ENCODE measurements around the gene IRF8.
"Not testable (repeated sequence)": the region's sequence is repeated elsewhere in the genome, so short reads cannot be mapped to it uniquely, and the experiment has no call there.

The IRF8 gene

GRCh38 chr16:85935391-85935973 lies 36.5 kb downstream of the IRF8 start:
- DNase-seq (ENCODE audit: low spot score): no peak

- no peak for DNase-seq (ENCODE audit: low spot score)
These were observed 37.2 kb downstream of the IRF8 start for GRCh38 chr16:85935974-85936760.

- DNase-seq (ENCODE audit: low spot score): no peak
These were observed 37.9 kb downstream of the IRF8 start for GRCh38 chr16:85936816-85937215.

- no peak for DNase-seq (ENCODE audit: low spot score)
These were observed 41.3 kb downstream of the IRF8 start for GRCh38 chr16:85940214-85940613.

- DNase-seq (ENCODE audit: low spot score): no peak
These were observed 43.1 kb downstream of the IRF8 start for GRCh38 chr16:85941863-85942644.

GRCh38 chr16:85942659-85943058 lies 43.7 kb downstream of the IRF8 start:
- DNase-seq (ENCODE audit: low spot score): not testable (repeated sequence)

- DNase-seq (ENCODE audit: low spot score): no peak
These were observed 44.7 kb downstream of the IRF8 start for GRCh38 chr16:85943711-85944110.

- DNase-seq (ENCODE audit: low spot score): no peak
These were observed 45.8 kb downstream of the IRF8 start for GRCh38 chr16:85944572-85945423.

GRCh38 chr16:85945424-85945751 lies 46.4 kb downstream of the IRF8 start:
- DNase-seq (ENCODE audit: low spot score): no peak

- no peak for DNase-seq (ENCODE audit: low spot score)
These were observed 47.7 kb downstream of the IRF8 start for GRCh38 chr16:85946541-85947124.

- DNase-seq (ENCODE audit: low spot score): no peak
These were observed 48.5 kb downstream of the IRF8 start for GRCh38 chr16:85947230-85948137.

GRCh38 chr16:85948138-85948509 lies 49.2 kb downstream of the IRF8 start:
- no peak for DNase-seq (ENCODE audit: low spot score)

GRCh38 chr16:85948616-85949265 lies 49.8 kb downstream of the IRF8 start:
- no peak for DNase-seq (ENCODE audit: low spot score)

- no peak for DNase-seq (ENCODE audit: low spot score)
These were observed 51.4 kb downstream of the IRF8 start for GRCh38 chr16:85950136-85950918.

- no peak for DNase-seq (ENCODE audit: low spot score)
These were observed 53.2 kb downstream of the IRF8 start for GRCh38 chr16:85952197-85952596.

- no peak for DNase-seq (ENCODE audit: low spot score)
These were observed 53.8 kb downstream of the IRF8 start for GRCh38 chr16:85952811-85953210.

GRCh38 chr16:85954927-85955519 lies 56.1 kb downstream of the IRF8 start:
- DNase-seq (ENCODE audit: low spot score): no peak

- no peak for DNase-seq (ENCODE audit: low spot score)
These were observed 56.6 kb downstream of the IRF8 start for GRCh38 chr16:85955566-85955965.

- no peak for DNase-seq (ENCODE audit: low spot score)
These were observed 57.5 kb downstream of the IRF8 start for GRCh38 chr16:85956426-85956825.

Measured in hepatic stellate cell (primary cell).